NCI-H1105 treated with DMSO at 0.1 percent for 48 hours (cell line): ENCODE results near the gene RNF146.
"Not testable (repeated sequence)": the region's sequence is repeated elsewhere in the genome, so short reads cannot be mapped to it uniquely, and the experiment has no call there.

Source experiments
- DNase-seq: peaks from one replicate; lab custom pipeline; 2025; lab: John Stamatoyannopoulos, UW

RNF146 gene

GRCh38 chr6:127288705-127289104, 22.0 kb downstream of the RNF146 start:
- DNase-seq: no peak

GRCh38 chr6:127289934-127290333, 23.3 kb downstream of the RNF146 start:
- DNase-seq: no peak

- no peak for DNase-seq
Observed at GRCh38 chr6:127290391-127291265, 24.0 kb downstream of the RNF146 start.

DNA sequence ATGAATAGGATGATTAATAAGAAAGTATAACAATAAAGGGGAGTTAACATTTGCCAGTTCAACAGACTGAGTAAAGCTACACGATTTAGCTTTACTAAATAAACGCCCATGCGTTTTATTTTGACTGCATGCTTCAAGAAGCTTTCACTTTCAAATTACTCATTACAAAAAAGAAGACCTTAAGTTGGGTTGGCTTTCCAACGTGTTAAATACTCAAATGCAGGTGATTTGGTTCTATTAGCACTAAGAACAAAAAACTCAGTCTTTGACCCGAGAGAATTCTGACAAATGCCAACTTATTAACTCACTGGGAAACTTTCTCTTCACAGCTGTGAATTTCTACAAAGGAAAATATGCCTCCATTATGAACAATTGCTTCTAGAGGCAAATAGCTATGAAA, 24.8 kb downstream of the RNF146 start:
- no peak for DNase-seq

GRCh38 chr6:127297502-127298070, 30.9 kb downstream of the RNF146 start:
- DNase-seq: no peak

DNA sequence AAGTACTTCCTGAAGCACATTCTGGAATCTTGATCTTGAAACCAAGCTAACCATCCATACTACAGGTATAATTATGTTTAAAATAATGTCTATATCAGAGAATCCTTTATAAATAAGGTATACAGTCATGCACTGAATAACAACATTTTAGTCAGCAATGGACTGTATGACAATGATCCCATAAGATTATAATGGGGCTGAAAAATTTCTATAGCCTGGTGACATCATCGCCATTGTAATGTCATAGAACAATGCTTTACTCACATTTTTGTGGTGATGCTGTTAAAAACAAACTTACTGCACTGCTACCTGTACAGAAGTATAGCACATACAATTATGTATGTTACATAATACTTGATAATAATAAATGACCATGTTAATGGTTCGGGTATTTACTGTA, 31.8 kb downstream of the RNF146 start:
- DNase-seq: no peak

DNA sequence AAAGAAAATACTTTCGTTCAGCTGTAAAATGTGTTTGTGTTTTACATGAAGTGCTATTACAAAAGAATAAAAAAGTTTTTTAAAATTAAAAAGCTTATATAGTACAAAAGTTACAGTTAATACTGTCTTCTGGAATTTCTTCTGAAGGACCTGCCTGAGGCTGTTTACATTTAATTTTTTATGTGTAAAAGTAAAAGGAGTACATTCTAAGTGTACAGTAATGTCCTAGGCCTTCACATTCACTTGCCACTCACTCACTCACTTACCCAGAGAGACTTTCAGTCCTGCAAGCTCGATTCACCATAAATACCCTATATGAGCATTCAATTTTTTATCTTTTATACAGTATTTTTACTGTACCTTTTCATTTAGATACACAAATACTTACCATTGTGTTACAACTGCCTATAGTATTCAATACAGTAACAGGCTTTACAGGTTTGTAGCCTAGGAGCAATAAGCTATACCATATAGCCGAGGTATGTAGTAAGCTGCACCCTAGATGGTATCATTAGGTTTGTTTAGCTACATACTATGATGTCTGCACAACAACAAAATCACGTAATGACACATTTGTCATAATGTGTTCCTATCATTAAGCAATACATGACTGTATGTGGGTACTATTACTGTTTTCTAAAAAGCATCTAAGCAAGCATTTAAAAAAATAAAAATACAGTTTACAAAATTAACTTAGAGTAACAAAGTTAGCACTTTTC, 33.0 kb downstream of the RNF146 start:
- no peak for DNase-seq

DNA sequence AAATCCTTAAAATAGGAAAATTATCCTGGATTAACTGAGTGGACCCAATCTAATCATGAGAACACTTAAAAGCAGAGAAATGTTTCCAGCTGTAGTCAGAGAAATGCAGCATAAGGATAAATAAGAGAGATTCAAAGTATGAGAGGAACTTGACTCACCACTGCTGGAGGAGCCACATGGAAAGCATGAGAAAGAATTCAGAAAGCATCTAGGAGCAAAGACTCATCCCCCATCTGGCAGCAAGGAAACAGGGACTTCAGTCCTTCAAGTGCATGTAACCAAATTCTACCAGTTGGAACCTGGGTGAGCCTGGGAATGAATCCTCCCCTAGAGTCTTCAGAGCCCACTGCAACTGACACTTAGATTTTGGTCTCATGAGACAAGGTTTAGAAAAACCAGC, 33.7 kb downstream of the RNF146 start:
- no peak for DNase-seq

DNA sequence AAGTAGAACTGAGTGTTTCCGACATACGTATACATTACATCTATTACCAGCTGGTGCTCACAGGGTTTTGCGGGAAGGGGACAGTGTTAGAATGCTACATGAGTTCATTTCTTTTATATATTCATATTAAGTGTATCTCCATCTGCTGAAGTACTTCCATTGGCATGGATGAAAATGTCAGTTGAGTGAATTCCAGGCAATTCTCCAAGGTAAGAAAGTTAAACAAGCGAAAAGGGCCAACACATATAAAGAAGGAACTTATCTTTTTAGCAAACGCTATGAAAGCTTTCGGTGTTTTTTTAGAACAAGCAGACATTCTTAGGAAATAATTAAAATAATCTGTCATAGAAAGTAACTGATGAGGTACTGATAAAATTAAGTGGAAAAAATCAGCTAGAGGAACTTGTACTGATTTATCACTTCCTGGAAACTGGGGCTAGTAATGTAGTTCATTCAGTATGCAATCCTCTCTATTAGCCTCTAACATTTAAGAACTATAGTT, 34.6 kb downstream of the RNF146 start:
- DNase-seq: no peak

DNA sequence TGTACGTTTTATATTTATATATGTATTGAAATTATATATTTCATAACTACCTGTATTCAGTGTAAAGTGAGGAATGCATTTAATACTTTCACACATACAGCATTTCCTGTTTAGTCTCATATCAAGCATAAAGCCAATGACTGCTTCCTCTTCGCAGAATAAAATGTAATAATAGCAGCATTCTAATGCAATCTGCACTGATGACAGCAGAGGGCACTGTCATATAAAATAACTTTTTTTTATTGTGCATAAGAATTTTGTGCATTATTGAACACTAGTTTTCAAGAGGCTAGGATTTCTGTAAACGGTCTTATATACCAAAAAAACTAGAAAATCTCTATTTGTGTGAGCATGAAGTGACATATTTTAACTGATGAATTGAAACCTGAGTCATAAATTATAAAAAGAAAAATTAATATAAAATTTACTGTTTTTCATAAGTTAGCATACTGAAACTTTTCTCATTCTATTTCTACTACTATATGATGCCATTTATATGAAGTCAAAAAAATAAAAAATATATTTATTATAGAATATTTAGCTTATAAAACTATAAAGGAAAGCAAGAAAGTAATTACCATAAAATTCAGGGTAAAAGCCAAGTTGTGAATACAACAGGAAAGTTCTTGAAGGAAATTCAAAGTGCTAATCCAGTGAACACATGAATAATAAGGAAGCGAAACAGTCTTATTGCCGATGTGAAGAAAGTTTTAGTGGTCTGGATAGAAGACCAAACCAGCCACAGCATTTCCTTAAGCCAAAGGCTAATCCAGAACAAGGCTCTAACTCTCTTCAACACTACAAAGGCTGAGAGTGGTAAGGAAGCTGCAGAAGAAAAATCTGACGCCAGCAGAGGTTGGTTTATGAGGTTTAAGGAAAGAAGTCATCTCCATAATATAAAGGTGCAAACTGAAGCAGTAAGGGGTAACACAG, 36.3 kb downstream of the RNF146 start:
- peak; percentile 36 for DNase-seq

DNA sequence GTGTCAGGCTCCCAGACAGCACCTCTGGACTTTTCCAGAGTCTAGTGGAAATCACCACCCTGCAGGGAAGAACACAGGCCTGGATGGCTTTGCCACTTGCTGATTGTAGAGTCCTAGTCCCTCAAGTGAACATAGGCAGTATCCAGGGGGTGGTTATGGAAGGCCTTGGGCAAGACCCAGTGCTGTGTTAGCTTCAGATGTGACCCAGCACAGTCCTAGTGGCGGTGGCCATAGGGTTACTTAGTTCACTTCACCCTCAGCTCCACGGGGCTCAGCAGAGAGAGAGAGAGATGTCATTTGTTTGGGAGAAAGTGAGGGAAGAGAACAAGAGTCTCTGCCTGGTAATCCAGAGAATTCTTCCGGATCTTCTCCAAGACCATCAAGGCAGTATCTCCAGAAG, 37.3 kb downstream of the RNF146 start:
- no peak for DNase-seq

DNA sequence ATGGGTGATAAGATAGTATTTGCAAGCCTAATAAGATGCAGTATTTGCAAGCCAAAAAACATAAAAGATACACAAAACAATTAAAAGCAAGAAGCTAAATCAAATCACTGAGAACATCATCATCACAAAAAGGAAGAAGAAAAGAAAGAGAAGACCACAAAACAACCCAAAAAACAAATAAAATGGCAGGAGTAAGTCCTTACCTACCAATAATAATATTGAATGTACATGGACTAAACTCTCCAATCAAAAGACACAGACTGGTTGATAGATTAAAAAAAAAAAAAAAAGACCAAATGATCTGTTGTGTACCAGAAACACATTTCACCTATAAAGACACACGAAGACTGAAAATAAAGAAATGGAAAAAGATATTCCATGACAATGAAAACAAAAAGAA, 39.1 kb downstream of the RNF146 start:
- no peak for DNase-seq

DNA sequence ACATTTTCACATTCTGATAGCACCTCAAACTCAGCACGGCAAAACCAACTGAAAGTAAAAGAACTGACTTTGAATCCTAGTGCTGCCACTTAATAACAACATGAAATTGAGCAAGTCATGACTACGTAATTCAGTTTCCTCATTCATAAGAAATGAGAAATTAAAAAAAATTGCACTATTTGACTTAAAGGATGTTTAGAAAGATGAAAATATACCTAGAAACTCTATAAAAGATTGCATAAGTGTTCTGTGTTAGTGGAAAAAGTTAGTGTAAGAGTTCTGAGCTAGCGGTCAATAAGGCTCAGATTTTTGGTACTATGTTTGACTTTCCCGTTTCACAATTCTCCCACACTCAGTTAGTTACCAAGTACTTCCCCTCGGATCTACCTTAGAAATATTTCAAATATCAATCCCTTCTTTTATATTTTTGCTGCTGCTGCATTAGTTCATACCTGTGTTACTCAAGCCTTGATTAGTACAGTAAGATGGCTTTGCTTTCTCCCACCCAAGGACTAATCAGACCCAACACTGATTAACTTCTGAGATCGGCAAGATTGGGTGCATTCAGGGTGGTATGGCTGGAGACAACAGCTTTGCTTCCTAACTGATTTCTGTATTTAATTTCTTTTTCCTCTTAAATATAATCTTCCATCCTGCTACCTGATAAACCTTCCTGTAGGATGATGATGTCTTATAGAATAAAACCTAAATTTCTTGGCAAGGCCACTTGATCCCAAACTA, 50.9 kb downstream of the RNF146 start:
- no peak for DNase-seq

DNA sequence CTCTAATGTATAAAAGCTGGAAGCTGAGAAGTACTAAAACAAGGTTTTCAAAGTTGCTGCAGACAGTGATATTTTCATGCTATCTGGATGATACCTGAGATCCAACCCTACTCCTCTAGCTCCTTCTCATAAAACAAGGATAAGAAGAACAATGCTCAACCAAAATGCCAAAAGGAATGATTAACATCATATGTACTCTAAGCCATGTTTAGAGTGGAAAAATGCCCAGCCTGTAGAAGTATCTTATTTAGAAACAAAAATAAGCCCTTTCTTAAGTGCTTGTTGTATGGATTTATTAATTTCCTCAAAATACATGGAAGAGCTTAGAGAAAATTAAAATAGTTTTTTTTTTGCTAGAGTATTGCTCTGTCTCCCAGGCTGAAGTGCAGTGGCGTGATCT, 53.0 kb downstream of the RNF146 start:
- no peak for DNase-seq

DNA sequence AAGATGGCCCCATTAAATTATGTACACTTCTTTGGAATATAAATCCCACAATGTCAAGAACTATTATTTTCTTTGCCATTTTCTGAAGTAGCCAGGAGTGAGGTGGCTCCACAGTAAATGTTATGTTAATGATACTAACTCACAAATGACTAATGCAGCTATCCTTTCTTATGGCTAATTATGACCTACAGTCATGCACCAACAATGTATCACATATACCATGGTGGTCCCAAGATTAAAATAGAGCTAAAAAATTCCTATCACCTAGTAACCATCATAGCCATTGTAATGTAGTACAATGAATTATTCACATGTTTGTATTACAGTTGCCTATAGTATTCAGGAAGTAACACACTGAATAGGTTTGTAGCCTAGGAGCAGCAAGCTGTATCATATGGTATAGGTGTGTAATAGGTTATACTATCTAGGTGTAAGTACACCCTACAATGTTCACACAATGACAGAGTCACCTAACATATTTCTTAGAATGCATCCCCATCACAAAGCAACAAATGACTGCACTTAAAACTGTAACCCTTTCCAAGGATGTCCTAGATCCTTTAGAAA, 61.5 kb downstream of the RNF146 start:
- no peak for DNase-seq

DNA sequence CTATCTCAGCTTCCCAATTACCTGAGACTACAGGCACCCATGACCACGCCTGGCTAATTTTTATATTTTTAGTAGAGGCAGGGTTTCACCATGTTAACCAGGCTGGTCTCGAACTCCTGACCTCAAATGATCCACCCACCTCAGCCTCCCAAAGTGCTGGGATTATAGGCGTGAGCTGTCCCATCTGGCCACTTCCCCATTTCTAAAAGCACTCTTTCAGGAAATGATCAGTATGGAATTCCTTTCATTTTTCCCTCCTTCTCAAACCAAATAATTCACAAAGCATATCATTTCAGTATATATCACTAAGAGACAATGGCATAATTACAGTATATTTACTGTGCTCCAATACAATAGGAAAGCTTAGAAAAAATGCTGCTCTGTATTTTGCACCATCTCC, 64.6 kb downstream of the RNF146 start:
- not testable (repeated sequence) for DNase-seq

DNA sequence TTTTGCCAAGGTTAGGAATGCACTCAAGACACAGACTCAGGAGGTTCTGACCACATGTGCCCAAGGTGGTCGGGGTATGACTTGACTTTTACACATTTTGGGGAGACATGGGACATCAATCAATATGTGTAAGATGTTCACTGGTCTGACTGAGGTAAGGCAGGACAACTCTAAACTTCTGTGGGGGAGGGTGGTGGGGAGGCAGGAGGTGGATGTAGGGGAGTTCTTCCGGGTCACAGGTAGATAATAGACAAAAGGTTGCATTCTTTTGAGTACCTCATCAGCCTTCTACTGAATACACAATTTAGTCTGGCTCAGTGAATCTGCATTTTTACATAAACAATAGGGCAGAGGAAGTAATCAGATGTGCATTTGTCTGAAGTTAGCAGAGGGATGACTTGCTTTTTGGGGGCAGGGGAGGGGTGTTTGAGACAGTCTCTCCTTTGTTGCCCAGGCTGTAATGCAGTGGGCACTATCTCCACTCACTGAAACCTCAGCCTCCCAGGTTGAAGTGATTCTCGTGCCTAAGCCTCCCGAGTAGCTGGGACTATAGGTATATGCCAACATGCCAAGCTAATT, 65.8 kb downstream of the RNF146 start:
- DNase-seq: no peak
